NCI-H524 treated with DMSO at 0.1 percent for 48 hours (cell line): ENCODE data around the gene PTPN20.

Experiments used
- DNase-seq: peaks from one replicate; lab custom pipeline; 2025; lab: John Stamatoyannopoulos, UW

PTPN20 gene

DNA sequence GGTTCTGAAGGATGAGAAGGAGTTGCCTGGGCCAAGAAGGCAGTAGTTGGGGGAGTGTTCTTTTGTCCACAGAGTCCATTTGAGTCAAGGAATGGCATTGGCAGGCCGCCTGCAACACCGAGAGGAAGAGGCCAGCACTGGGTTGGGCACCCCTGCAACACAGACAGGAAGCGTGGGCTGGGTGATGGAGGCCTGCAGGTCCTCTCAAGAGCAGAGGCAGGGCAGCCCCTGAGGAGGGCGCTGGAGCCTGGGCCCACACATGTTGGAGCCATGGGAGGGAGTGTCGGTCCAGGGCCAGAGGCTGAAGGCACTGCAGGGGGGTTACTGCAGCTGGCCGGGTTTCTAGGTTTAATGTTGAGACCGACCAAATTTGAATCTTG, 137.3 kb downstream of the PTPN20 start:
- no peak for DNase-seq

GRCh38 chr10:47049056-47049851, 138.0 kb downstream of the PTPN20 start:
- DNase-seq = no peak

- no peak for DNase-seq
These were observed 138.7 kb downstream of the PTPN20 start for GRCh38 chr10:47049906-47050305.

GRCh38 chr10:47050618-47051455, 139.6 kb downstream of the PTPN20 start:
- DNase-seq = no peak

GRCh38 chr10:47051741-47052238, 140.6 kb downstream of the PTPN20 start:
- DNase-seq = no peak
